Measurements from ENCODE around the gene ZNF532.

The ZNF532 gene

GRCh38 chr18:58979615-58980014 lies 114.9 kb downstream of the ZNF532 start:
- no peak for DNase-seq (ENCODE audit: low read depth)

- DNase-seq (ENCODE audit: low read depth), result no peak
These were observed 116.3 kb downstream of the ZNF532 start for GRCh38 chr18:58980991-58981390.

DNA sequence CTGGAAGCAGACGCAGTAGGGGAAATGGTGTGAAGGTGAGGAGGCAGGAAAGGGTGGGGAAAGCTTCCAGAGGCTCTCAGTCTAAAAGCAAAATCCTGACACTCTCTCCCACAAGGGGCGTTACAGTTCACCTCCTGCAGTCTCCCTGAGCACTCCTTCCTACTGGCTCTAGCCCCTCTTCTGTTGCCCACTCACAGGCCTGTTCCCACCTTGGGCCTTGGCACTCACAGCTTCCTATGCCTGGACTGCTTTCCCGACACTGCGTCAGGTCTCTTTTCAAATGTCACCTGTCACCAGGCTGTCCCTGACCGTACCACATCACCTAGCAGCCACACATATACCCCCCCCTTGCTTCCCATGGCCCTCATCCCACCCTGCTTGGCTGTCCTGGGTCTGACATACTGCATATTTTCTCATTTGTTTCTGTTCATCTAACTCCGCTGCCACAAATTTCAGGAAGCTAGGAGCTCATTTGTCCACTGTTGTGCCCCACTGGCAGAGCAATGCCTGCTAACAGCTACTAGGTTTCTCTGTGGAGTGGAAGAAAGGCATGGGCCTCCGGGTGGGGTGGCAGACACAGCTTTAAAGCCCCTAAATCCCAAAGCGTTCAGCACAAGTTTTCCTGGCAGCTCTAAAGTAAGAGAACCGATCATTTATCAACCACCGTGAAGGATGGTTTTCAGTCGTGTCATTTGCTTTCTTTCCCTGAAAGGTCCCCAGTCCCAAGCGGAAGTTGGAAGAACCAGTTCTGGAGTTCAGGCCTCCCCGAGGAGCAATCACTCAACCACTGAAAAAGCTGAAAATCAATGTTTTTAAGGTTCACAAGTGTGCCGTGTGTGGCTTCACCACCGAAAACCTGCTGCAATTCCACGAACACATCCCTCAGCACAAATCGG lies 118.8 kb downstream of the ZNF532 start:
- DNase-seq (ENCODE audit: low read depth), result no peak

DNA sequence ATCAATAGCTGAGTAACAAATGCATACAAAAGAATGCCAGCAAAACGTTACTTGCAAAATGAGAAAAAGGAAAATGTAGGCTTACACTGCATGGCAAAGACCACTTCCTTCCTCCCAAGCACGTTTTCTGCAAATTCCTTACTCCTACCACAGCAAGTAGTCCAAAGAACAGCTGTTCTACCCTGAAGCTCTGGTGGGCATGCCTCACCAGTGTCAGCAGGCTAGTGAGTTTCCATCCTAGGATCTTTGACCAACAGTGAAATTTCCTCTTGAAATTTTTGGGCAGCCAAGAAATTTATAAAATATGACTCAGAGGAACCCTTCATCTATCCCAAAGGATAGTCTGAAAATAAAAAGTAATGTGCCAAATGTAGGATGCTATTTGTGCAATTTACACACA lies 123.9 kb downstream of the ZNF532 start:
- DNase-seq (ENCODE audit: low read depth), result no peak

- no peak for DNase-seq (ENCODE audit: low read depth)
These were observed 124.6 kb downstream of the ZNF532 start for GRCh38 chr18:58989184-58989759.

GRCh38 chr18:58990720-58991119 lies 126.0 kb downstream of the ZNF532 start:
- DNase-seq (ENCODE audit: low read depth), result no peak

- no peak for DNase-seq (ENCODE audit: low read depth)
These were observed 126.6 kb downstream of the ZNF532 start for GRCh38 chr18:58991167-58991798.

DNA sequence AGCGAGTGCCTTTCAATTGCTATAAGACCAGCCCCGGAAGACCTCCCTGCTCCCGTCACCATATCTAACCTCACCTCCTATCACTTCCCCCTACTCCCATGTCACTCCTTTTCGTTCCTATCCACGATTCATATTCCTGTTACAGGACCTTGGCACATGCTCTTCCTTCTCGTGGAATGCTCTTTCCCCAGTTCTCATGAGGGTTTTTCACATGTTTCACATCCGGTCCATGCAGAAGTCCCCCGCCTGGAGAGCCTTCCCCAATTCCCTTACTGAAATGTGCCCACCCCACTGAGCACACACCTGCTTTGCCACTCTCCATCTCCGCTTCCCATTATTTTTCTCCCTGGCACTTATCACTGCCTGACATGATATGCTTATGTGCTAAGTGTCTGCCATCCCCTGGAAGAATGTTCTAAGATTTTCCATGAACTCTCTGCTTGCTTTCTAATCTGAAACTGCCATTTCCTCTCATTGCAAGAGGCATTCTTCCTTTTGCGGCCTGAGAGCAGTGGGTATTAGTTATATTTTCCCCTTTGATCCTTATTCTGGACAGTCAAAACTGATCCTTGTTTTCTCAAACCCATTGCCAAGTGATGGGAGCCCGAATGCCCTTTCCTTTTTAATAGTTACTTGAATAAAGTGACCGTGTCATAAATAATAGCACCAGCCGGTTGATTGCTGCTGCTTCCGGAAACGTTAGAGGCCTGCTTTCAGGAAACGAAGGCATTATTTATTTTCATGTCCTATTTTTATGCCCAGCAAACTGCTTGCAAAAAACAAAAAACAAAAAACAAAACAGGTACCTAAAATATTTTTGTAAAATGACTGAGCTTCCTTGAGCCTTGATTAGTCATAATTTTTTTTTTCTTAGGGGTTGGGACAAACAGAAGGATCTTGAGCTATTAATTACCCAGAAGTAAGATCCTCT lies 127.9 kb downstream of the ZNF532 start:
- no peak for DNase-seq (ENCODE audit: low read depth)

DNA sequence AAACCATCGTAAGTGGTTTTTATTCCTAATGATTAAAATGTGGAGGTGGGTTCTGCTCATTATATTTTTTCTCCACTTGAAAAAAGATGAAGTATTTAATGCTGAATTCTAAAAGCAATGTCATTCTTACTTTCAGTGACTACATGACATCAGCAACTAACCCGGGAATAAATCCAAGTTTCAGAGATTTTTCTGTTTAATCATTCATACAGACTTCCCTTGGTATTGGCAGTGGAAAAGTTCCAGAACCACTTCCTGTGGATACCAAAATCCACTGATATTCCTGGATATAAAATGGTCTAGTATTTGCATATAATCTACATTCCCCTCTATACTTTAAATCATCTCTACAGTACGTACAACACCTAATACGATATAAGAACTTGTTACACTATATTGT lies 128.6 kb downstream of the ZNF532 start:
- peak; percentile 59 for DNase-seq (ENCODE audit: low read depth)

GRCh38 chr18:58995663-58996062 lies 131.0 kb downstream of the ZNF532 start:
- DNase-seq (ENCODE audit: low read depth), result no peak

GRCh38 chr18:58996131-58996641 lies 131.5 kb downstream of the ZNF532 start:
- DNase-seq (ENCODE audit: low read depth), result no peak

DNA sequence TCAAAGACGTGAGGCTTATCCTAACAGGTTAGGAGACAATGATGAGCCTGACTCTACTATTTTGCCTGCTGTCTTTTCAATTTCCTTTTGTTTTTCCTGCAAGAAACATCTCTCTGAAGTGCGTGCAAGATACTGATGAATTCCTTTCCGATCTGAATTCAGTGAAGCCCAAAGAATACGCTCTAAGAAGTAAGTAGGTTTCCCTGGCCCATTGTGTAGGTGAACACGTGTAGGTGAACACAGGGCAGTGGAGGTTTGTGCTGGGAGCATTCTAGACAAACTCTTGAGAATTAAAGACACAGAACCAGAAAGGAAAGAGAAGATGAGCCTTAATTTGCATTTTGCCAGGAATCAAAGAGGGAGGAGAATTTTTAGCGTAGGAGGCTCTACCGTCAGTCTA lies 132.0 kb downstream of the ZNF532 start:
- no peak for DNase-seq (ENCODE audit: low read depth)

DNA sequence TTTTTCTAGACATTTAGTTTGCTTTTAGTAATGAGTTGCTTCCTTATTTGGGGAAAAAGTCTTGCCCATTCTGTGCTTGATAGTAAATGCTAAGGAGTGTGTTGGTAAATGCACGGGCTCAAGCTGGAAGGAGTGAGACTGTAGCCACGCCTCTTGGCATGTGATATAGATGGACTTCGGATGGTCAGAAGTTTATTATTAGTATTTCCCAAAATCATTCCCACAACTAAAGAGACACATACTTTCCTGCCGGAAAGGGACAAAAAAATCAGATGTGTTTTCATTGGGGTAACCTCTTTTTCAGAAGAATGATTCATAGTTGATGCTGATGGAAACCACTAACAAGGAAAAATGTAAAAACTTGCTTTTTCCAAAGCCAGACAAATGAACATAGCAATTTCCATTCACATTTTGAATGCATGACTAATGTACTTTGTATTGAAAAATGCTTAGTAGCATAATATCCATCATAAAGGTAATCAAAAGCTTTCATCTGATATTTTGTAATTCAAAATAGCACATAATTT lies 133.2 kb downstream of the ZNF532 start:
- peak; percentile 57 for DNase-seq (ENCODE audit: low read depth)

GRCh38 chr18:58998401-58999203 lies 133.9 kb downstream of the ZNF532 start:
- no peak for DNase-seq (ENCODE audit: low read depth)

DNA sequence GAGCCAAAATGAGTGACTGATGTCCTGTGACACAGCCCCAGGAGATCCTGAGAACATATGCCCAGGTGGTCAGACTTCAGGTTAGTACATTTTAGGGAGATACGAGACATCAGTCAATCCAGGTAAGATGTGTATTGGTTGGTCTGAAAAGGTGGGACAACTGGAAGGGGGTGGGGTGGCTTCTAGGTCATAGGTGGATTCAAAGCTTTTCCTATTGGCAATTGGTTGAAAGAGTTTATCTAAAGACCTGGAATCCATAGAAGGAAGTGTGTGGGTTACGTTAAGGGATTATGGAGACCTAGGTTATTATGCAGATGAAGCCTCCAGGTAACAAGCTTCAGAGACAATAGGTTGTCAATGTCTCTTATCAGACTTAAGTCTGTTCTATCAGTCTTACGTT lies 136.5 kb downstream of the ZNF532 start:
- no peak for DNase-seq (ENCODE audit: low read depth)

GRCh38 chr18:59001721-59002120 lies 137.0 kb downstream of the ZNF532 start:
- DNase-seq (ENCODE audit: low read depth), result no peak

GRCh38 chr18:59002974-59003594 lies 138.4 kb downstream of the ZNF532 start:
- no peak for DNase-seq (ENCODE audit: low read depth)

DNA sequence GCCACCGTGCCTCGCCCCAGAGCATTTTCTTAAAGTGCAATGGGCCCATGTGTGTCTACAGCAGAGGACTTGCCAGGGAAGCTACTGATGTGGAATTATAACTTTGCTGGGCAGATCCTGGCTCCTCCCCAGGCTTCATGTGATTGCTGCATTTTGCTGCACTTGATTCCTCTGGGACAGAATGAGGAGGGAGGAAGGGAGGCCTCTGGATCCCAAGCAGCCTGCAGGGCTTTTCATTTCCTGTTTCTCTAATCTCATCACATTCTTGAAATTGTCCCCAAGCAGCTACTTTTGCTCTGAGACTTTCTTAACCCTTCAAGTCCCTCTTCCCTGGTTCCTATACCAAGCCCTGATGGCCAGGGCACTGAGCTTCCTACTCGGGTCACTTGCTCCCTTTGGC lies 140.6 kb downstream of the ZNF532 start:
- no peak for DNase-seq (ENCODE audit: low read depth)

DNA sequence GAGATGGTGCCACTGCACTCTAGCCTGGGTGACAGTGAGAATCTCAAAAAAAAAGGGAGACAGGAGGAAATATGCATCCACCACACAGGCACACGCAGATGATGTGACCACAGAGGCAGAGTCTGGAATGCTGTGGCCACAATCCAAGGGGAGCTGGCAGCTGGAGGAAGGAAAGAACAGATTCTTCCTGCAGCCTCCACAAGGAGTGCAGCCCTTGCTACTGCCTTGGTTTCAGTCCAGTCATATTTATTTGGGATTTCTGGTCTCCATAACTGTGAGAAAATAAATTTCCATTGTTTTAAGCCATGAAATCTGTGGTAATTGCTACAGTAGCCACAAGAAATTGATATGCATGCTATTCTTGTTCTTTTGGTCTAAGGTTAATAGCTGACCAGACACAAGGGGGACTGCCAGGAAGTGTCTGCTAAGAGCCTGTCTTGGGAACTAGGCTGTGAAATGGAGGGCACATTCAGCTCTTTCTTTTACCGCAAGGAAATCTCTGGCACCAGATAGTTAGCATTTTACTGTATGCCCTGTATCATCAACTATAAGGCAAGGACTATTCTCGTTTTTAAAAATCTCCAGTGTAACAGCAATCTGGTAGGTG lies 141.9 kb downstream of the ZNF532 start:
- DNase-seq (ENCODE audit: low read depth), result no peak
